HG03432 (cell line): ENCODE data around the gene RSRC2.
"Not testable (repeated sequence)": the region's sequence is repeated elsewhere in the genome, so short reads cannot be mapped to it uniquely, and the experiment has no call there.

Experiments used
- ATAC-seq: cut with Tn5 transposase; IDR thresholded peaks from one replicate; pipeline ENCODE4 v1.9.1; 2021; ENCODE audit warnings: mild to moderate bottlenecking, moderate library complexity; ENCODE audit not compliant: unreplicated experiment

The RSRC2 gene

DNA sequence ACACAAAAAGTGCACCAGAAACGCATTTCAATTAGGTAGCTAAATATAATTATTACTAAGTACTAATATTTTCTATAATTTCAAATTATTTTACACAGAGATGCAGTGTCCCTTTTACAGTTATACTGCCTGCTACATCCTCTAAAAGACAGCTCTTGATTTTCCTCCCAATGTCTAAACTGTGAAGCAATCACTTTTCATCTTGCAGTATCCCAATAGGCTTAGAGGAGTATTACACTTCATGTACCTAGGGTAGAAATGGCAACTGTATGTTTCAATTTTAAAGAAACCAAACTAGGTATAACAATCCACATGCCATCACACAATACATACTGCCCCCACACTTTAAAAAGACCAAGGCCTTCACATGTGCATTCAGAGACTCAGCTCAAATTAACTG is 7.3 kb downstream of the RSRC2 start:
- no peak for ATAC-seq

DNA sequence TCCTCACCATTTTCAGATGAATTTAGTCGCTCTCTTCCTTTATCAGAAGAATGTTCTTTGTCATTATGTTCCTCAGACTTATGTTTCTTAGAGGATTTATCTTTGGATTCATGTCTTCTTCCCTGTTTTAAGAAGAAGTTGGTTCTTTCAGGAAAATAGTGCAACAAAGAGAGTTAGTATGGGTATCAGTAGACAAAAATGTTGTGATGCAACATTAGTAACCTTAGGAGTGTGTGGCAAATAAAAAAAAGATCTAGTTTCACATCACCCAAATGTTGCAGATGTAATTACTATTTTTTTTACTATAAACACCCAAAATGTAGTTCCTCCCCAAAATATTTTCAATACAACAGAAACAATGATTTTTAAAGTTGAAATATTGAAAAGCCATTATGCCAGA is 7.8 kb downstream of the RSRC2 start:
- no peak for ATAC-seq

DNA sequence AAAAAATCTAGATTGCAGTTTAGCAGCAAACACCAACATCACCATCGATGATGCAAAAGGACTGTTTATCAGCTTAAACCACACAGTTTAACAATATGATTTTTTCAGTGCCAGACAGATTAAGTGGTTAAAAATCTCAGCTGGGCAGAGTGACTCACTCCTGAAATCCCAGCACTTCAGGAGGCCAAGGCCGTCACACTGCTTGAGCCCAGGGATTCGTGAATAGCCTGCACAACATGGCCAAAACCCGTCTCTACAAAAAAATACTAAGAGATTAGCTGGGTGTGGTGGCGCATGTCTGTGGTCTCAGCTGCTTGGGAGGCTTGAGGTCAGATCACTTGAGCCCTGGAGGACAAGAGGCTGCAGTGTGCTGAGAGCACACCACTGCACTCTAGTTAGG is 8.9 kb downstream of the RSRC2 start:
- ATAC-seq, result no peak

DNA sequence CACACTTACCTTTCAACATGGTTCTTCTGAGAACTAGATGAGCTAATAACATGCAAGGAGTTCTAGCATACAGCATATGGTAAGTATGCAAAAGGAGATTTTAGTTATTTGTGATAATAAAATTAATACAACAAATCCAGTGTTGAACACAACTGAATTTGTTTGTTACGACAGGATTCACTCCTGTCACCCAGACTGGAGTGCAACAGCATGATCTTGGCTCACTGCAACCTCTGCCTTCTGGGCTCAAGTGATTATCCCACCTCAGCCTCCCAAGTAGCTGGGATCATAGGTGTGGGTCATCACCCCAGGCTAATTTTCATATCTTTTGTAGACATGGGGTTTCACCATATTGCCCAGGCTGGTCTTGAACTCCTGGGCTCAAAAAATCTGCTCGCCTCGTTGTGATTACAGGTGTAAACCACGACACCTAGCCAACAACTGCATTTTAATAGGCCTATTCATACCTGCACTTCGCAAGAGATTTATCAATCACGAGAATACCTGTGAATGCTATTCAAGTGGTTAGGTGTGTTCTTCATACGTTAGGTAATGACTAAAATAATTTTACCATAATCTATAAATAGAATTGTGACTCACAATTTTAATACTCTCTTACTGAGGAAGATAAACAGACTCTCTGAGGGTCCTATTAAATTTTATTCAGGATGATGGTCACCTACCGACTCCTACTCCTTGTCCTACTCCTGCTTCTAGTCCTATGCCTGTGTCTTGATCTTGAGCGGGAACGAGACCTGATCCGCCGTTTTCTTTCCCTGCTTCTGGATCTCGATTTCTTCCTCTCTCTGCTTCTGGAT is 10.0 kb downstream of the RSRC2 start:
- no peak for ATAC-seq

DNA sequence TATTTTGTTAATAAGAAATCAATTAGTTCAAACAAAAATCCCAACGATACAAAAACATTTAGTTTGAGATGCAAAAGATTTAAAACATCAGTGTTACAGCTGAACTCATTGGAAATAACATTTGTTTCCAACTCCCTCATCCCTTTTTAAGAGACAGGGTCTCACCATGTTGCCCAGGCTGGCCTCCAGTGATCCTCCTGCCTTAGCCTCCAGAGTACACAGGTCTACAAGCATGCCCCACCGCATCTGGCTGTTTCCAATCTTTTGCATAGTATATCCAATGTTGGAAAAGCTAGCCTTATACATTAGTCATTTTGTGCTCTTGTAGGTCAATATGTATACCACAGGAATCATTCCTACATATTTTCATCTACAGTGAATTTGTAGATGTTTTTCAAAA is 11.5 kb downstream of the RSRC2 start:
- ATAC-seq, result no peak

DNA sequence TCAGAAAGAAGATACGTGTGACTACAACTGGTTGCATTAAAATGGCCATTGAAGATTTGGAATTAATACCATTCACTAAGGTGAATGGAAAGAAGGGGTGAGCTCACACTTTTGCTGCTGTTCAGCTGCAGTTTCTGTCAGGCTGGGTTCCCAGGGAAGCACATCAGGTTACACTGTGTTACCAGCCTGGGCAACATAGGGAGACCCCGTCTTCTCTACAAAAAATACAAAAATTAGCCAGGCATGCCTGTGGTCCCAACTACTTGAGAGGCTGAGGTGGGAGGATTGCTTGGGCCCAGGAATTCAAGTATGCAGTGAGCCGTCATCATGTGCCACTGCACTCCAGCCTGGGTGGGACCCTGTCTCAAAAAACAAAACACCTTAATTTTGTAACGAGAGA is 13.1 kb downstream of the RSRC2 start:
- no peak for ATAC-seq

DNA sequence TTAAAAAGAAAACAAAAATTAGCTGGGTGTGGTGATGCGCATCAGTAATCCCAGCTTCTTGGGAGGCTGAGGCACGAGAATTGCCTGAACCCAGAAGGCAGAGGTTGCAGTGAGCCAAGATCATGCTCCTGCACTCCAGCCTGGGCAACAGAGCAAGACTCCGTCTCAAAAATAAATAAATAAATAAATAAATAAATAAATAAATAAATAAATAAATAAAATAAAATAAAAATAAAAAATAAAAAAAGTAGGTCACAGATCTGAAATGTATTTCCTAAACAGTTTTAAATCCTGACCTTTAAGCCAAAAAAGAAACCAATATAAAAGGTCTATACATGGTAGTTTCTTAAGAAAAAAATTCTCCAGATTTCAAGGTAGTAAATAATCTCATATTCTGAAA is 13.7 kb downstream of the RSRC2 start:
- not testable (repeated sequence) for ATAC-seq

DNA sequence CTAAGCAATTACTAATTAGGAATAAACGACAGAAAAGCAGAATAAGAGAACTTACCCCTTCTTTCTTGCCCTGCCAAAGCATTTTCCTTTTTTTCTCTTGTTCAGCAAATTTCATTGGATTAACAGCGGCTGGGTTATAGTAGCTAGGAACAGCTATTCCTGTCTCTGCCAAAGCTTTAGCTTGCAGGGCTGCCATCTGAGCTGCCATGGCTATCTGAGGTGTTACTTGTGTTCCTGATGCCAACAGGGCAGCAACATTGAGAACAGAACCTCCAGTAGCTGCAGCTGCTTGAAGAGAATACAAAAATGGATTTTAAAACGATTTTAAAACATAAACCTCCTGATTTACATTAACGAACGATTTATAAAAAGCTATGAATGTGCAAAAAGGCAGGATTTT is 18.6 kb downstream of the RSRC2 start:
- no peak for ATAC-seq

DNA sequence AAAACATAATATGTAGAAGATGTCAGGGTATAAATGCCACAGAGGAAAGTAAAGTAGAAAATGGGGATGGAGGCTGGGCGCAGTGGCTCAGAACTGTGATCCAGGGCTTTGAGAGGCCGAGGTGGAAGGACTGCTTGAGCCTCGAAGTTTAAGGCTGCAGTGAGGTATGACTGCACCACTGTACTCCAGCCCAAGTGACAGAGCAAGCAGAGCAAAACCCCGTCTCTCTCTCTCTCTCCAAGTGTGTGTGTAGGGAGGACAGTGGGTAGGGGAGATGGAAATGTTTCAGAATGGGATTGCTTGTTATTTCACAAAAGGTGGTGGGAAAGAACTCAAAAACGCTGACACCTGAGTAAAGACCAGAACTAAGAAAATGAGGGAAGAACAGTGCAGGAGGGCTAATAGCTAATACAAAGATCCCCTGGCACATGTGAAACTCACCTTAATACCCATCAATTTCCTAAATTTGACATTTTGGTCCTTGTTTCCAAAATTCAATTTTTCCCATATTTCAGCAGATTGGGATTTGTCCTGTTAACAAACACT is 20.3 kb downstream of the RSRC2 start:
- no peak for ATAC-seq

DNA sequence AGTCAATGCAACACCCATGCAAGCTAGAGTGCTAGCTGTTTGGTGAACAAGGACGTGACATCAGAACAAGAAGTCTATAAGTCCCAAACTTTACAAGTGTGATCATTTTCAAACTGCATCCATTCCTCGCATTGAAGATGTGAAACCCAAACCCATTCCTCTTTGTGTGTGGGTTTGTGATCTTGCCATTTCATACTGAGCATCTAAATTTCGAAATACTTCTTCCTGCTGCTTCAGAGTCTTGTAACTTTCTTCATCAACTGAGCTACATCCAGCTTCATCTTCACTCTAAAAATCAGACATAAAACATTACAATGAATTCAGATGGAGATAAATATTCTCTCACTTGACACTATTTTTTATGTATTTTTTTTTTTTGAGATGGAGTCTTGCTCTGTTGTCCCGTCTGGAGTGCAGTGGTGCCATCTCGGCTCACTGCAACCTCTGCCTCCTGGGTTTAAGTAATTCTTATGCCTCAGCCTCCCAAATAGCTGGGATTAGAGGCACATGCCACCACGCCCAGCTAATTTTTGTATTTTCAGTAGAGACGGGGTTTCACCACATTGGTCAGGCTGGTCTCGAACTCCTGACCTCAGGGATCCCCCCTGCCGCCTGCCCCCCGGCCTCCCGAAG is 21.2 kb downstream of the RSRC2 start:
- no peak for ATAC-seq

DNA sequence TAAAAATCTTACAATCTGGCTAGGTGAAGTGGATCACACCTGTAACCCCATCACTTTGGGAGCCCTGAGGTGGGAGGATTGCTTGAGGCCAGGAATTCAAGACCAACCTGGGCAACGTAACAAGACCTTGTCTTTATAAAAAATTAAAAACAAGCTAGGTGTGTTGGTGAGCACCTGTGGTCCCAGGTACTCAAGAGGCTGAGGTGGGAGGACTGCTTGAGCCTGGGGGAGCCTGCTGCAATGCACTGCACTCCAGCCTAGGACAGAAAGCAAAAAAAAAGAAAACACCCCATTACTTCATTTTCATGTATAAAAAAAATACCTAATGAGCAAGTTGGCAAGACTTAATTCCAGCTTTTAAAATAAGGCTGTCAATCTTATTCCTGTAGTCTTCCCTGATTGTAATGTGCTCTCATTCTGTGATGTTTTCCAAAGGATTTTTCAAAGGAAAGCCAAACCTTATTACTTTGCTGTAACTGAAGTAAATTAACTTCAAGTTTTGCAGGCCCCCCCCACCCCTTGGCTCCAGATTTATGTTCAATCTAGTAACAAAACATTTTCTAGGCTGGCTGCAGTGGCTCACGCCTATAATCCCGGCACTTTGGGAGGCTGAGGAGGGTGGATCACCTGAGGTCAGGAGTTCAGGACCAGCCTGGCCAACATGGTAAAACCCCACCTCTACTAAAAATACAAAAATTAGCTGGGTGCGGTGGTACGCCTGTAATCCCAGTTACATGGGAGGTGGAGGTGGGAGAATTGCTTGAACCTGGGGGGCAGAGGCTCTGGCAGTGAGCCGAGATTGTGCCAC is 22.7 kb downstream of the RSRC2 start:
- no peak for ATAC-seq

DNA sequence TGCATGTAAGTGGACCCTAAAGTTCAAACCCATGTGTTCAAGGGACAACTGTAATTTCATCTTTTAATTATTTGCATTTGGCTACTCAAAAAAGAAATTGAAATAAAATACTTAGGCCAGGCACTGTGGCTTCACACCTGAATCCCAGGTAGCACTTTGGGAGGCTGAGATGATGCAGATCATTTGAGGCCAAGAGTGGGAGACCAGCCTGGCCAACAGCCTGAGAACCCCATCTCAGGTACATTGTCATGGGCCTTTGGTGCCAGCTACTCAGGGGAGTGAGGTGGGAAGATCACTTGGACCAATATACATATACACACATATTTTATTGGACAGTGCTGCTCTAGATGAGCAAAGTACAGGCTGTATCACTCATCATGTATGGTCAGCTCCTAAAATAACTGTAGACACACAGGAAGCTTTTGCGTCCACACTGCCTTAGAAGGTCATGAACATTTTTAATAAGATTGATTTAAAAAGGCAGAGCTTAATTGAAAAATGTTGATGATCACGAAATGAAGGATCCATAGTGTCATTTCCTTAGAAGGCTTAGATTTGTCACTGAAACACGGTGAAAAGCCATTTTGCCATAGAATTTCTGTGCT is 23.5 kb downstream of the RSRC2 start:
- no peak for ATAC-seq

DNA sequence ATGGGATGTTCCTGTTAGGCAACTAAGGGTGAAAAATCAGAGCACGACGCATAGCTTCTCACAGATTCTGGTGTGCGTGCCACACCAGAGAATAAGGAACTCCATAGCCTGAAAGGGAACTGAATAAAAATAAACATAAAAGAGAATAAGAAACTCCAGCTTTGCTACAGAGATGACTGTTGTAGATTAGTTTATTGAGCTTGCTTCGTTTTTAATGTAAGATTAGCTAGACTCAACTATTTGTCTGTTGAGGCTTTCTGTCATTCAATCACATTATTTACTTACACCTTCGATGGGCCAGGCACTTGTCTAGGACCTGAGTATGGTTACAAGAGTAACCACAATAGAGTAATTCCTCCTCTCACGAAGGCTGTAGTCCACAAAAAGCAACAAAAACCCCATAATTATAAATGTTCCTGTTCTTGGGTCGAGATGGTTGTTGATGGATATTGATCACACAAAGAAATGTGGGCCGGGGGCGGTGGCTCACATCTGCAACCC is 25.2 kb downstream of the RSRC2 start:
- no peak for ATAC-seq

DNA sequence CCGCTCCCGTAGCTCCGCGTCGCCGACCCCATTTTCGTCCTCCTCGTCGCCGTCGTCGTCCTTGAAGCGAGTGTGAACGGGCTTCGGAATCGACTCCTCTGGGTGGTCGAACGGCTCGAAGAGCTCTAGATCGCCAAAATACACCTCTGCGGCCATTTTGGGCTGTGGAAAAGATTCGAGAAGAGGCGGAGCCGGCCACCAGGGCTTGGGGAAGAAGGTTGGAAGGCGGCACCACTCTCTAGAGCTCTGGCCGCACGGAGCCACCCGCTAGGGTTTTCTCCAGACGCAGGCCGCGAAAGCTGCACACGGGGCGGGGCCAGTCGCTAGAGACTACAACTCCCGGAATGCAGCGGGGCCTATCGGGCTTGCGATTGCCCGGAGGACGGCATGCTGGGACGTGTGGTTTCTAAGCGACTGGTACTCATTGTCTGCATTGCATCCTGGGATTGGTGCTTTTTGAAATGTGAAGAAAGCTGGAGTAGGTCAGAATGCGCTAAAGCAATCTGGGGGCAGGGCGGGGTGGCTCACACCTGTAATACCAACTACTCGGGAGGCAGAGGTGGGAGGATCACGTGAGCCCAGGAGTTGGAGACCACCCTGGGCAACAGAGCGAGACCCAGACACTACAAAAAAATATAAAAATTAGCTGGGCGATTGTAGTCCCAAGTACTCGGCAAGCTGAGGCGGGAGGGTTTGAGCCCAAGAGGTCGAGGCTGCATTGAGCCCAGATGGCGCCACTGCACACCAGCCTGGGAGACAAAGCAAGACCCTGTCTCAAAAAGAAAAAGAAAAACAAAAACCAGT is 25.8 kb downstream of the RSRC2 start, which contains the start of gene ZCCHC8:
Gene ZCCHC8, minus strand, starts transcription at position 248 of the 804 bp plus-strand sequence. Its CDS starts 92 bp downstream, at position 156.
- peak; percentile 90 for ATAC-seq

DNA sequence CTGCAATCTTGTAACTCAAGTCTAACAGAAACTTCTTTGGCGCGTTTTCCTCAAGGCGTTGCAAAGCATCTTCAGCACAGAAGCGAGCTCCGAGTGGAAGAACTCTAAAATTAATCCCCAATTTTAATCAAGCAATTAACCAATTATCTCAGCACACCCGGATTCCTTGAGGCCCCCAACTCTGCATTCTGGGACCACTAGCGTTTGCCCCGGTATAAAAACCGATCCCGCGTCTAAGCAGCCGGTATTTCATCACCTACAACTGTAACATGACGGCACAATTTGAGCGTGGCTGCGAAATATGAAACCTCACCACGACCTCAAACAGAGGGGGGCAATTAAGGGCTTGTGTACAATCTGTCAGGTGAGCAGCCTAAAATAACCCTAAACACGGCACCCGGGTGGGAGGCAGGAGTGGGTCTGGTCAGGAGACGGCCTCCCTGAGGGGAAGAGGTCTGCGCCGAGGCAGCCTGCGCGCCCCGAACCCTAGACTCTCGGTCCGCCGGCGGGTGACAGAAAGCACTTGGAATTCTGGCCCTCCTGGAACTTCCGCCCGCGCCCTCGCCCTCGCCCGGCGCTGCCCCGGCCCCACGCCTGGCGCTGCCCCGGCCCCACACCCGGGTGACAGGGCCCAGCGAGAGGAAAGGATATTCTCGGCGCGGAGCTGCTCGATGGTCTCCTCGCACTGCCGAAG is 26.6 kb downstream of the RSRC2 start:
- peak; percentile 22 for ATAC-seq

DNA sequence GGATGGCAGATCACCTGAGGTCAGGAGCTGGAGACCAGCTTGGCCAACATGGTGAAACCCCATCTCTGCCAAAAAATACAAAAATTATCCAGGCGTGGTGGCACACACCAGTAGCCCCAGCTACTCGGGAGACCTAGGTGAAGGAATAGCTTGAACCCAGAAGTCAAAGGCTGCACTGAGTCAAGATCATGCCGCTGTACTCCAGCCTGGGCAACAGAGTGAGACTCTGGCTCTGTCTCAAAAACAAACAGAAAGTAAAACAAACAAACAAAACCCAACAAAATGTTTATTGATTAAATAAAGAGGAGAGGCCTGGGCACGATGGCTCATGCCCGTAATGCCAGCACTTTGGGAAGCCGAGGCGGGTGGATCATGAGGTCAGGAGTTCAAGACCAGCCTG is 31.5 kb downstream of the RSRC2 start:
- ATAC-seq, result no peak

DNA sequence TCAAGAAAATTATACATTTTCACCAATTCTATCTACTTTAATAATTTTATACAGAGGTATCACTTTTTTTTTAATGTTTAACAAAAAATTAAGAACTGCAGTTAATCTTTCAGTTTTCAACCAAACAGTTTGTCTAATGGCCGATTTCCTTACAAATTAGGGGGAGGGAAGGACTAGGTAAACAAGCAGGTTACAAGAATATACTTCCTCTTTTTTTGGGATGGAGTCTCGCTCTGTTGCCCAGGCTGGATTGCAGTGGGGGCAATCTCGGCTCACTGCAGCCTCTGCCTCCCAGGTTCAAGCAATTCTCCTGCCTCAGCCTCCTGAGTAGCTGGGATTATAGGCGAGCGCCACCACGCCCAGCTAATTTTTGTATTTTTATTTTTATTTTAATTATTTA is 33.5 kb downstream of the RSRC2 start:
- not testable (repeated sequence) for ATAC-seq

DNA sequence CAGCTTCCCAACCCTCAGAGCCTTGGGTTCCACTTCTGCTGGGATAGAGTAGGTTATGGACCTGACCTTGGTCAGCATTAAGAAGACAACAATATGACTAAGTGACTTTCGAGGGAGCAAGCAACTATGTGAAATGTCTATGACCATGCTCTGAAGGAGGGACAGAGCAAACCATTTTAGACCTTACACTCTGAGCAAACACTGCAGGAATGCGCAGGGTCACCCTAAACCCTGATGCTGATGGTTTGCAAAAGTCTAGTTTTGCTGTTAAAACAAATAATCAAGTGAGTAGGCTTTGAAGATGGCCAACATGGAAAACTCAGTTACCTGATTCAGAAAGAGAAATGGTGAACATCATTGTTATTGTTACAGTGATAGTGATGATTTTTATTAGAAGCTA is 34.7 kb downstream of the RSRC2 start:
- no peak for ATAC-seq

DNA sequence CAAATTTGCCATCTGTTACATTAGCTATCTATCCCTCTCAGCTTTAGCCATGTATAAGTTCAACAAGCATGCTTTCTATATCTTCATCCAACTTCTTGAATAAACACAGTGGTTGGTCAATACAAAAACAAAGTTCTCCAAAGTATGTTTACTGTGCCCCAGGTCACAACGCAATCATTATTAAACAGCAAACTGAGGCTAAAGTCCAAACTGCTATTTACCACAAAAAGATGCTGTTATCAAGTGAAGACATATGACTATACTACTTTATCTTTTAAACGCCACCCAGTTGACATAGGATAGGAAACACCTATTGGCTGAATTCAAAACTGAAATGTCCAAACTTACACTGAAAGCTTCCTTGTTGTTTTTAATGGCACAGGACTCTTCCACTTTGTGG is 37.7 kb downstream of the RSRC2 start:
- ATAC-seq, result no peak
